Adipocyte (in vitro differentiated cells): Measurements from ENCODE around the gene PDE6A.

Source experiments
- DNase-seq: peaks from one replicate; pipeline ENCODE4 v3.0.0-alpha.2; 2015; ENCODE audit warnings: low read depth
- H3K27me3 ChIP-seq: replicated peaks from 2 replicates; pipeline ENCODE4 v1.7.0; 2013; ENCODE audit warnings: mild to moderate bottlenecking, low read length, moderate library complexity; ENCODE audit not compliant: control insufficient read depth, insufficient read depth
- H3K36me3 ChIP-seq: 2 replicates; pipeline ENCODE4 v1.7.0; 2013; ENCODE audit warnings: low read length, mild to moderate bottlenecking, moderate library complexity; ENCODE audit not compliant: control insufficient read depth, insufficient read depth, severe bottlenecking
- H3K4me1 ChIP-seq: 2 replicates; pipeline ENCODE4 v1.7.0; 2013; ENCODE audit warnings: mild to moderate bottlenecking, low read length, moderate library complexity; ENCODE audit not compliant: control insufficient read depth, insufficient read depth
- H3K4me3 ChIP-seq: 2 replicates; pipeline ENCODE4 v1.7.0; 2013; ENCODE audit warnings: mild to moderate bottlenecking, low read length, moderate library complexity
- H3K9ac ChIP-seq: 2 replicates; pipeline ENCODE4 v1.7.0; 2013; ENCODE audit warnings: mild to moderate bottlenecking, low read length, moderate library complexity
- H3K9me3 ChIP-seq: 2 replicates; pipeline ENCODE4 v1.7.0; 2013; ENCODE audit warnings: mild to moderate bottlenecking, low read length, moderate library complexity; ENCODE audit not compliant: control insufficient read depth

The PDE6A gene

DNA sequence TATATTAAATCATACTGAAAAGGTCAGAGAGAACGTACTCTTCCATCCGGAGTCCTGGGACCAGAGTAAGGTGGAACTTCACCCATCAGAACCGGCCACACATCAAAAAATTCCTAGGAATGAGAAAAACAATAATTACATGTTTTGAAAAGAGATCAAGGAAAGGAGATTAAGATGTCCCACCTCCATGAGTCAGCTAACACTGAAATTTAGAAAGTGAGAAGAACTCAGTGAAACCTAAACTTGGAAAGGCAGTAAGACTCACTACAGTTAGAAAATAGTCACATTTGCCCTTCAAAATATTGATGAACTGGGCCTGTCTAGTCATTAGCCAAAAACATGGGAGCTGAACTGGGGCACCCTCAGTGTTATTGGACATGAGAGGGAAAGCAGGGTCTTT is 23.0 kb downstream of the PDE6A start:
- Histone ChIP-seq H3K9ac (no peak overlapping the region), H3K36me3 (no peaks in the 10 kb centered on the region), H3K9me3 (no peaks in the 10 kb centered on the region), H3K4me3 (no peak overlapping the region), H3K4me1 (no peaks in the 10 kb centered on the region), H3K27me3 (peaks cover 14% of the 10 kb centered on the region)
- DNase-seq, result no peak

DNA sequence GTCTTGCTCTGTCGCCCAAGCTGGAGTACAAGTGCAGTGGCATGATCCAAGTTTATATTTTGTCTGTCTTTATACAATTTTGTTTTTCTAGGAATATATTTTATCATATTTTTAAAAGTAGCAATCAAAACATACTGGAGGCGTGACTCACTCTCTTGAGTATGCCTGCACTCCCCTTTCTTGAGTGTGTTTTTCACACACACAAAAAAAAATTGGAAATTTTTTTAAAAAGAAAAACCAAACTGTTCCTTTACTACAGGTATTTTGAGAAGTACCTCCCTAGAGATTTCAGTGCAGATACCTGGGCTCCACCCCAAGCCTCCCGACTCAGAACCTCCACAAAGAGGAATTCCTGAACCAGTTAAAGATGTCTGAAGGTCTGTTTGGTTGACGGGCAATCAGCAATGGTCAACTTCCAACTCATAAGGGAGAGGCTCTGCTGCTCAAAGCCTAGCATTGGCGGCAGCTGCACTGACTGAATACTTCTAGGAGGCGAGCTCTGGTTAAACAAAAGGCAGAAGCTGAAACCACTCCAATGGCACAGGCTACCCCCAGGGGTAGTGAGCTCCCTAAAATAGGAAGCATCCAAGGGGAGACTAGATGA is 27.4 kb downstream of the PDE6A start:
- Histone ChIP-seq H3K36me3 (no peaks in the 10 kb centered on the region), H3K4me3 (no peak overlapping the region), H3K9ac (no peak overlapping the region), H3K9me3 (no peaks in the 10 kb centered on the region), H3K4me1 (no peaks in the 10 kb centered on the region), H3K27me3 (peaks cover 19% of the 10 kb centered on the region)
- peak; percentile 55 for DNase-seq

- no peak overlapping the region for H3K9ac ChIP-seq
- H3K4me1 ChIP-seq, result no peaks in the 10 kb centered on the region
- DNase-seq, result no peak
- H3K36me3 ChIP-seq, result no peaks in the 10 kb centered on the region
- H3K27me3 ChIP-seq, result peaks cover 19% of the 10 kb centered on the region
- no peaks in the 10 kb centered on the region for H3K9me3 ChIP-seq
- no peak overlapping the region for H3K4me3 ChIP-seq
These were observed 28.1 kb downstream of the PDE6A start for GRCh38 chr5:149916334-149917072.

- no peaks in the 10 kb centered on the region for H3K4me1 ChIP-seq
- H3K9ac ChIP-seq, result no peak overlapping the region
- H3K36me3 ChIP-seq, result no peaks in the 10 kb centered on the region
- no peak for DNase-seq
- H3K27me3 ChIP-seq, result peaks cover 11% of the 10 kb centered on the region
- no peaks in the 10 kb centered on the region for H3K9me3 ChIP-seq
- H3K4me3 ChIP-seq, result no peak overlapping the region
These were observed 29.0 kb downstream of the PDE6A start for GRCh38 chr5:149915392-149916260.

- Histone ChIP-seq H3K27me3 (peaks cover 14% of the 10 kb centered on the region), H3K36me3 (no peaks in the 10 kb centered on the region), H3K9ac (no peak overlapping the region), H3K4me3 (no peak overlapping the region), H3K4me1 (no peaks in the 10 kb centered on the region), H3K9me3 (no peaks in the 10 kb centered on the region)
- DNase-seq, result no peak
These were observed 30.9 kb downstream of the PDE6A start for GRCh38 chr5:149913436-149914419.

DNA sequence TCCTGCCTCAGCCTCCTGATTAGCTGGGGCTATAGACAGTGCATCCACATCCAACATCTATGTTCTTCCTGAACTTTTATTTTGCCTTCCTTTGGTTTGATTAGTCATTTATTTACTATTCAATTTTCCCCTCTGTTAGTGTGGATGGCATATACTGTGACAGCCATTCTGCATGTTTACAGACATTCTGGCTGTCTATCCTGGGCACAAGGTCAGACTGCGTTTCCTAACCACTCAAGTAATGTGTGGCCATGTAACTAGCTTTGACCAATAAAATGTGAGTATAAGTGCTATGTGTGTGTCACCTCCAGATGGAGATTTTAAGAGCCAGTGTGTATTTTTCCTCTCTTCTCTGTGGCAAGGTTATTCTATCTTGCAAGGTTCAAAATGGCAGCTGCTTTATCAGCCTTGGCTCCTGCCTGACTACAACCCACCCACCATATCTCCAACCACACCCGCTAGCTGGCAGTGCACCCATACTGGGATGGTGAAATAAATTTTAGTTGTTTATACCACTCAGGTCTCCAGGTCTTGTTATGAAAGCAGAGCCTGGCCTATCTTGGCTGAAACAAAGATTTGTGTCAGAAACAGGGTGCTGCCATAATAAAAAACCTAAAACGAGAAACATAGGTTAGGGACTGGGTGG is 32.2 kb downstream of the PDE6A start:
- DNase-seq, result no peak

GRCh38 chr5:149911031-149911430 is 33.6 kb downstream of the PDE6A start:
- Histone ChIP-seq H3K27me3 (peaks cover 25% of the 10 kb centered on the region), H3K9me3 (no peaks in the 10 kb centered on the region), H3K36me3 (no peaks in the 10 kb centered on the region), H3K9ac (no peak overlapping the region), H3K4me1 (no peaks in the 10 kb centered on the region), H3K4me3 (no peak overlapping the region)
- DNase-seq, result no peak

More for the DNA sequence above, 32.2 kb downstream of the PDE6A start:
- Histone ChIP-seq H3K36me3 (no peaks in the 10 kb centered on the region), H3K9ac (no peak overlapping the region), H3K27me3 (peaks cover 19% of the 10 kb centered on the region), H3K4me1 (no peaks in the 10 kb centered on the region), H3K9me3 (no peaks in the 10 kb centered on the region), H3K4me3 (no peak overlapping the region)

- no peak overlapping the region for H3K9ac ChIP-seq
- DNase-seq, result no peak
- no peaks in the 10 kb centered on the region for H3K4me1 ChIP-seq
These were observed 36.8 kb downstream of the PDE6A start for GRCh38 chr5:149907828-149908227.

DNA sequence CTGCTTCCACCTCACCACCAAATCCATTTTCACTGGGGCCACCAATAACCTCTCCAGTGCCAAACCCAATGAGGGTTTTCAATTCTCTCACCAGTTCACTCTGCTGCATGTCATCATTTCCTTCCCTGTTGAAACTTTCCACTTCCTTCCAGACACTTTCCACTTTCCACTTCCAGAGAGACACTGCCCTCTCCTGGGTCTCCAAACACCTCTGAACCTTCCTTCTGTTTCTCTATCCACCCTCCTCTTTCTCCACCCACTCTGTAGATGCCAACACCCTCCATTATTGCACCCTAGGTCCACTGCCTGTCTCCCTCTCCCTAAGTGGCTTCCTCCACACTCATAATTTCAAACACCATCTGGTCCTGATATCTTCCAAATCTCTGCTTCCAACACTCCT is 39.6 kb downstream of the PDE6A start:
- Histone ChIP-seq H3K27me3 (peaks cover 37% of the 10 kb centered on the region), H3K4me3 (no peak overlapping the region), H3K36me3 (no peaks in the 10 kb centered on the region), H3K9me3 (no peaks in the 10 kb centered on the region), H3K9ac (no peak overlapping the region), H3K4me1 (no peaks in the 10 kb centered on the region)
- no peak for DNase-seq

More at GRCh38 chr5:149907828-149908227, 36.8 kb downstream of the PDE6A start:
- Histone ChIP-seq H3K27me3 (peaks cover 37% of the 10 kb centered on the region), H3K36me3 (no peaks in the 10 kb centered on the region), H3K4me3 (no peak overlapping the region), H3K9me3 (no peaks in the 10 kb centered on the region)

DNA sequence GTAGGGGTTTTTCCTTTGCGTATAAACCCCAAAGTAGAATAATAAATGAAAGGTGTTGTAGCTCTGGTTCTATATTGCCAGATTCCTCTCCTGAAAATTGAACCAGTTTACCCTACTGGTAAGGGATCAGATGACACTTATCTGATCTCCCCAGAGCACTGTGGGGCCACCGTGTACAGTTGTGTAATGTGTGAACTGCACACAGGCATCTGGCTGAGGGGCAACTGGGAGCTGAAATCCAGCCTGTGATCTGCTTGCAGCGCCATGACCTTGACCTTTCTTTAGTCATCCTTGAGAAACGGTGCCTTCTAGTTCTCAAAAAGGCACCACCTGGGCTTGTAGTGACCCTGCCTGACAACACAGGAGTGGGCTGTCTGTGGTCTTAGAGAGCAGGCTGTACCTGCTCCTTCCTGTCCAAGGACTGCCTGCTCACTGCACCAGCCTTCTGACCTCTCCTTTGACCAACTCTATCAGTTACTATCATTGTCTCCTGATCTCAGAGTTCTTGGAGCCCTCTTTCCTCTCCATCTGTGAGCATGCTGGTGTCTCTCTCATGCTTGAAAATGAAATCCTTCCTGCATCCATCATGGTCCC is 40.2 kb downstream of the PDE6A start:
- Histone ChIP-seq H3K27me3 (peaks cover 38% of the 10 kb centered on the region), H3K9ac (no peak overlapping the region), H3K4me1 (no peaks in the 10 kb centered on the region), H3K36me3 (no peaks in the 10 kb centered on the region), H3K4me3 (no peak overlapping the region), H3K9me3 (no peaks in the 10 kb centered on the region)
- DNase-seq, result no peak
